A549 (cell line): Measurements from ENCODE around the gene LMNA. TPM values are rescaled to one million over a fixed set of nuclear protein-coding genes. Genes with fewer than 3 reads are reported as not detected.

Experiments
- ATAC-seq, 2 experiments: fragments of 200-7000 bp in 1 of 2; fragments of >200 bp in 1 of 2; cut with Nextera tagmentation in 1 of 2; cut with Tn5 transposase in 1 of 2; 3 replicates each; pipeline versions ENCODE4 v1.8.0 to v1.9.1; 2018 to 2020; ENCODE audit warnings: mild to moderate bottlenecking in 1 of 2, moderate library complexity in 1 of 2
- CTCF ChIA-PET: fragments of 300-600 bp; sonication (Branson Sonifier 250); formaldehyde crosslinking; extraction: SDS; loops from one replicate; lab custom pipeline; 2021; ENCODE audit warnings: antibody characterized with exemption, inconsistent platforms; lab: Yijun Ruan, JAX
- POLR2A ChIA-PET: fragments of 350-600 bp; formaldehyde crosslinking; extraction: SDS; loops from one replicate; lab custom pipeline; 2021; ENCODE audit warnings: antibody characterized with exemption, inconsistent platforms; lab: Yijun Ruan, JAX
- DNase-seq, 2 experiments: peaks; one replicate each; pipeline versions ENCODE4 v3.0.0 to v3.0.0-alpha.2; 2011 to 2016; ENCODE audit warnings: low read depth in 1 of 2, low spot score in 1 of 2
- FAIRE-seq: peaks from 2 replicates; lab custom pipeline; 2011; peaks lifted over from hg19 to GRCh38; lab: Jason Lieb, UNC
- H3K27ac ChIP-seq, 2 experiments: fragments of >200 bp; sonication (Bioruptor Twin); formaldehyde crosslinking; 3 replicates each; pipeline ENCODE4 v1.5.1; 2016 to 2017
- H3K4me1 ChIP-seq: fragments of >200 bp; sonication (Bioruptor Twin); formaldehyde crosslinking; 3 replicates; pipeline ENCODE4 v1.6.1; 2016
- H3K4me2 ChIP-seq: fragments of >200 bp; sonication (Bioruptor Twin); formaldehyde crosslinking; 3 replicates; pipeline ENCODE4 v1.6.1; 2016
- H3K4me3 ChIP-seq: fragments of >200 bp; sonication (Bioruptor Twin); formaldehyde crosslinking; 3 replicates; pipeline ENCODE4 v1.5.1; 2016
- H3K9me3 ChIP-seq: fragments of >200 bp; sonication (Bioruptor Twin); formaldehyde crosslinking; 3 replicates; pipeline ENCODE4 v1.6.1; 2016
- CBX2 ChIP-seq: fragments of 200-600 bp; sonication (generic); IDR thresholded peaks from 2 replicates; pipeline ENCODE4 v1.6.1; 2016; ENCODE audit warnings: low read depth, mild to moderate bottlenecking, borderline replicate concordance
- CBX8 ChIP-seq: fragments of 200-600 bp; sonication (generic); IDR thresholded peaks from 2 replicates; pipeline ENCODE4 v1.6.1; 2016
- EHF ChIP-seq: fragments of 250-450 bp; sonication (Bioruptor Pico); IDR thresholded peaks from 2 replicates; pipeline ENCODE4 v1.5.0; 2020; ENCODE audit warnings: mild to moderate bottlenecking
- EP300 ChIP-seq, 2 experiments: fragments of >200 bp; sonication (Bioruptor Twin); formaldehyde crosslinking; IDR thresholded peaks; 2 replicates in 1 of 2; 3 replicates in 1 of 2; pipeline ENCODE4 v1.6.1; 2016 to 2017
- ESRRA ChIP-seq: fragments of 150-350 bp; IDR thresholded peaks from 2 replicates; pipeline ENCODE4 v1.6.1; 2014; ENCODE audit warnings: mild to moderate bottlenecking, low read length, borderline replicate concordance
- FOSB ChIP-seq: fragments of 250-450 bp; sonication (Bioruptor Pico); IDR thresholded peaks from 2 replicates; pipeline ENCODE4 v1.5.0; 2020; ENCODE audit warnings: mild to moderate bottlenecking, moderate library complexity
- FOSL2 ChIP-seq, 2 experiments: fragments of 450-650 bp in 1 of 2; fragments of >200 bp in 1 of 2; sonication (Bioruptor Twin) in 1 of 2; formaldehyde crosslinking; IDR thresholded peaks; 2 replicates each; pipeline versions ENCODE4 v1.5.0 to v1.6.1; 2016 to 2020; ENCODE audit warnings: mild to moderate bottlenecking in 1 of 2, moderate library complexity in 1 of 2
- HEYL ChIP-seq: fragments of 250-450 bp; sonication (Bioruptor Pico); IDR thresholded peaks from 2 replicates; pipeline ENCODE4 v1.8.0; 2021; ENCODE audit warnings: mild to moderate bottlenecking, moderate library complexity
- HOXA7 ChIP-seq: fragments of 250-450 bp; sonication (Bioruptor Pico); IDR thresholded peaks from 2 replicates; pipeline ENCODE4 v1.5.0; 2020; ENCODE audit warnings: mild to moderate bottlenecking, moderate library complexity
- JUN ChIP-seq, 2 experiments: fragments of >200 bp; sonication (Bioruptor Twin); formaldehyde crosslinking; IDR thresholded peaks; 2 replicates in 1 of 2; 3 replicates in 1 of 2; pipeline ENCODE4 v1.6.1; 2016 to 2017
- KDM1A ChIP-seq: fragments of 200-600 bp; sonication (generic); IDR thresholded peaks from 2 replicates; pipeline ENCODE4 v1.6.1; 2016; ENCODE audit warnings: low read depth, mild to moderate bottlenecking
- KDM5A ChIP-seq: fragments of 200-600 bp; sonication (generic); IDR thresholded peaks from 2 replicates; pipeline ENCODE4 v1.6.1; 2016; ENCODE audit warnings: antibody characterized with exemption, mild to moderate bottlenecking
- NFE2L2 ChIP-seq: fragments of 150-350 bp; conservative IDR thresholded peaks from 2 replicates; pipeline ENCODE4 v1.6.1; 2014; ENCODE audit warnings: low read length
- NR3C1 ChIP-seq: fragments of >200 bp; sonication (Bioruptor Twin); formaldehyde crosslinking; IDR thresholded peaks from 3 replicates; pipeline ENCODE4 v1.6.1; 2017
- POLR2A ChIP-seq: IDR thresholded peaks from 2 replicates; pipeline ENCODE4 v1.6.1; 2012; ENCODE audit warnings: mild to moderate bottlenecking, low read length
- POLR2AphosphoS2 ChIP-seq: conservative IDR thresholded peaks from 2 replicates; pipeline ENCODE4 v1.6.1; 2012; ENCODE audit warnings: low read length, improper control_type of control experiment, inconsistent platforms
- RARB ChIP-seq: fragments of 250-450 bp; sonication (Bioruptor Pico); IDR thresholded peaks from 2 replicates; pipeline ENCODE4 v1.8.0; 2021; ENCODE audit warnings: mild to moderate bottlenecking, moderate library complexity
- RCOR1 ChIP-seq: fragments of 150-350 bp; IDR thresholded peaks from 2 replicates; pipeline ENCODE4 v1.6.1; 2014; ENCODE audit warnings: antibody characterized with exemption, low read length, low read depth
- RFX5 ChIP-seq: fragments of 450-650 bp; IDR thresholded peaks from 2 replicates; pipeline ENCODE4 v1.7.1; 2014; ENCODE audit warnings: antibody characterized with exemption, mild to moderate bottlenecking, moderate library complexity
- ZC3H11A ChIP-seq: fragments of 450-650 bp; IDR thresholded peaks from 2 replicates; pipeline ENCODE4 v1.6.1; 2014; ENCODE audit warnings: antibody characterized with exemption, mild to moderate bottlenecking
- ZSCAN20 ChIP-seq: fragments of 250-450 bp; sonication (Bioruptor Pico); IDR thresholded peaks from 2 replicates; pipeline ENCODE4 v1.8.0; 2022; ENCODE audit warnings: mild to moderate bottlenecking, moderate library complexity
- WGBS: methylation state at CpG from one replicate; pipeline ENCODE4 v1.1.6; 2017; ENCODE audit errors: missing lambda C conversion rate; 5-methylcytosine and 5-hydroxymethylcytosine counted together
- polyA plus RNA-seq, 4 experiments: library from polyadenylated mRNA; depleted of rRNA in 3 of 4; stranded (reverse); fragments of >200 nt; fragmentation: RNase III in 1 of 4; extraction: RNeasy Plus Mini Kit Qiagen cat#74134 plus additional on column Dnase treatment in 1 of 4; gene quantifications; 2 replicates in 3 of 4; 3 replicates in 1 of 4; pipeline ENCODE4 v1.2.3, GENCODE V29; 2011 to 2017
- TF ChIP-seq, protein P1 (sequence below): fragments of >200 bp; sonication (Bioruptor Twin); formaldehyde crosslinking; IDR thresholded peaks from 3 replicates; pipeline ENCODE4 v1.5.1; 2016
- TF ChIP-seq, protein P2 (sequence below): fragments of 450-650 bp; IDR thresholded peaks from 2 replicates; pipeline ENCODE4 v1.6.1; 2014; ENCODE audit warnings: antibody characterized with exemption
- TF ChIP-seq, protein P3 (sequence below): IDR thresholded peaks from 2 replicates; pipeline ENCODE4 v1.6.1; 2012
- TF ChIP-seq, protein P4 (sequence below): fragments of >200 bp; sonication (Bioruptor Twin); formaldehyde crosslinking; IDR thresholded peaks from 2 replicates; pipeline ENCODE4 v1.6.1; 2016

Gene LMNA
- polyA plus RNA-seq, 2 of the 4 experiments (the other 2 are of a cell fraction) = 214 to 286 TPM

DNA sequence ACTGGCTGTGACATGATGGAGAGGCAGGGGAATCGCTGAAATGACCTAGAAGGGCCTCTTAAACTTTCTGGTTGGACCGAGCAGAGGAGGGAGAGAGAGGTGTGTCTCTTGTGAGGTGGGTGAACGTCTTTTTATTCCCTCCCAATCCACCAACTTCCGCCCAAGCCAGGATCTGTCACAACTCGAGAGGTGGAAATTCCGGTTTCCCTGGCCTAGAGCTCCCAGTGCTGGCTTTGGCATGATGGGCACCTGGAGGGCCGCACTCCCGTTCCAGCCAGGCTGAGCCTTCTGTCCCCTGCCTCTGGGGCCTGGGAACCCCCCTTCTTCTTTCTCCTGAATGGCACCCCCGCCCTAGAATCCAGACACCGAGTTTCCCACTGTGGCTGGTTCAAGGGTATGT, 38.9 kb downstream of the LMNA start, which contains the start of gene SEMA4A:
Gene SEMA4A, plus strand, starts transcription at position 224 of the 400 bp plus-strand sequence. CDS start 994 bp downstream, outside the sequence.
- 0 out of 3 replicates have a peak, but pooled peaks cover 4% of the 10 kb centered on the region for H3K4me1 ChIP-seq
- DNase-seq = no peak
- WGBS = 70% methylated on average over 10 of the region's 10 CpGs
- H3K4me3 ChIP-seq = no peak within 1 kb of the TSS
- TF ChIP-seq FOSL2 (IDR thresholded peaks at IDR 0.05) (no peak), FOSL2 (CRISPR knock-in tag; IDR thresholded peaks at IDR 0.05) (no peak), EP300 (IDR thresholded peaks at IDR 0.05) (no peak), EHF (CRISPR knock-in tag) (no peak), RFX5 (no peak), NFE2L2 (no peak), KDM5A (no peak), HOXA7 (CRISPR knock-in tag) (no peak), POLR2A (no peak), CBX2 (no peak), POLR2AphosphoS2 (no peak), ZSCAN20 (CRISPR knock-in tag) (no peak), JUN (IDR thresholded peaks at IDR 0.05) (no peak), NR3C1 (no peak)
- TF ChIP-seq, protein P1, sequence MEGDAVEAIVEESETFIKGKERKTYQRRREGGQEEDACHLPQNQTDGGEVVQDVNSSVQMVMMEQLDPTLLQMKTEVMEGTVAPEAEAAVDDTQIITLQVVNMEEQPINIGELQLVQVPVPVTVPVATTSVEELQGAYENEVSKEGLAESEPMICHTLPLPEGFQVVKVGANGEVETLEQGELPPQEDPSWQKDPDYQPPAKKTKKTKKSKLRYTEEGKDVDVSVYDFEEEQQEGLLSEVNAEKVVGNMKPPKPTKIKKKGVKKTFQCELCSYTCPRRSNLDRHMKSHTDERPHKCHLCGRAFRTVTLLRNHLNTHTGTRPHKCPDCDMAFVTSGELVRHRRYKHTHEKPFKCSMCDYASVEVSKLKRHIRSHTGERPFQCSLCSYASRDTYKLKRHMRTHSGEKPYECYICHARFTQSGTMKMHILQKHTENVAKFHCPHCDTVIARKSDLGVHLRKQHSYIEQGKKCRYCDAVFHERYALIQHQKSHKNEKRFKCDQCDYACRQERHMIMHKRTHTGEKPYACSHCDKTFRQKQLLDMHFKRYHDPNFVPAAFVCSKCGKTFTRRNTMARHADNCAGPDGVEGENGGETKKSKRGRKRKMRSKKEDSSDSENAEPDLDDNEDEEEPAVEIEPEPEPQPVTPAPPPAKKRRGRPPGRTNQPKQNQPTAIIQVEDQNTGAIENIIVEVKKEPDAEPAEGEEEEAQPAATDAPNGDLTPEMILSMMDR = no peak
- TF ChIP-seq, protein P2, sequence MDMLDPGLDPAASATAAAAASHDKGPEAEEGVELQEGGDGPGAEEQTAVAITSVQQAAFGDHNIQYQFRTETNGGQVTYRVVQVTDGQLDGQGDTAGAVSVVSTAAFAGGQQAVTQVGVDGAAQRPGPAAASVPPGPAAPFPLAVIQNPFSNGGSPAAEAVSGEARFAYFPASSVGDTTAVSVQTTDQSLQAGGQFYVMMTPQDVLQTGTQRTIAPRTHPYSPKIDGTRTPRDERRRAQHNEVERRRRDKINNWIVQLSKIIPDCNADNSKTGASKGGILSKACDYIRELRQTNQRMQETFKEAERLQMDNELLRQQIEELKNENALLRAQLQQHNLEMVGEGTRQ = no peak
- FAIRE-seq = no peak
- POLR2A ChIA-PET = no interaction called here
- H3K4me2 ChIP-seq = no peak within 1 kb of the TSS
- no peak within 1 kb of the TSS for H3K27ac ChIP-seq
- no peak for ATAC-seq
- no peaks in the 10 kb centered on the region for H3K9me3 ChIP-seq
- CTCF ChIA-PET = interaction anchor here (0.8 to 54.8 kb wide), 5 partner anchors 11 to 76 kb away, joined by 3 to 2239 read pairs (median 10); partner anchors contain the start of genes BGLAP and MEX3A

DNA sequence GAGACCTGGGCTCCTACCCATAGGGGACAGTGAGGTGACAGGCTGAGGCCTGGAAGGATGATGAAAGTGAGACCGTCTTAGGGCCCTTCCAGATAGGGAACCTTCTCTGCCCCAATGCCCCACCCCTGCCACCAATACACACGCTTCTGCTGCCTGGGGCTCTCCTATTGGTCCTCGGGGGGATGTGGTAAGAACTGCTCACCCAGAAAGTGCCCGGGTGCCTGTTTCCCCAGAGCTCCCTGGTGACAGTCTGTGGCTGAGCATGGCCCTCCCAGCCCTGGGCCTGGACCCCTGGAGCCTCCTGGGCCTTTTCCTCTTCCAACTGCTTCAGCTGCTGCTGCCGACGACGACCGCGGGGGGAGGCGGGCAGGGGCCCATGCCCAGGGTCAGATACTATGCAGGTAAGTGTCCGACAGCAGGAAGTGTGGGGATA, 39.8 kb downstream of the LMNA start:
- Histone ChIP-seq H3K27ac (no peak overlapping the region), H3K4me1 (0 out of 3 replicates have a peak, but pooled peaks cover 4% of the 10 kb centered on the region), H3K4me2 (no peak overlapping the region), H3K4me3 (no peak overlapping the region), H3K9me3 (no peaks in the 10 kb centered on the region)
- DNase-seq (no peak), ATAC-seq (no peak), FAIRE-seq (no peak)
- TF ChIP-seq POLR2A (no peak), ESRRA (no peak), FOSB (CRISPR knock-in tag) (no peak), ZC3H11A (no peak), KDM1A (no peak), HEYL (CRISPR knock-in tag) (no peak), RARB (no peak), CBX8 (no peak), JUN (IDR thresholded peaks at IDR 0.05) (no peak), RCOR1 (no peak)
- TF ChIP-seq, protein P3, sequence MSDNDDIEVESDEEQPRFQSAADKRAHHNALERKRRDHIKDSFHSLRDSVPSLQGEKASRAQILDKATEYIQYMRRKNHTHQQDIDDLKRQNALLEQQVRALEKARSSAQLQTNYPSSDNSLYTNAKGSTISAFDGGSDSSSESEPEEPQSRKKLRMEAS = no peak
- TF ChIP-seq, protein P4, sequence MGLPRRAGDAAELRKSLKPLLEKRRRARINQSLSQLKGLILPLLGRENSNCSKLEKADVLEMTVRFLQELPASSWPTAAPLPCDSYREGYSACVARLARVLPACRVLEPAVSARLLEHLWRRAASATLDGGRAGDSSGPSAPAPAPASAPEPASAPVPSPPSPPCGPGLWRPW = no peak
- ChIA-PET POLR2A (interaction anchor here (1.6 kb wide), 1 partner anchor 59 kb away, joined by 3 read pairs; the partner anchor contains the start of gene PMF1), CTCF (interaction anchor here (0.8 to 54.8 kb wide), 7 partner anchors 9 to 75 kb away, joined by 3 to 2239 read pairs (median 10); partner anchors contain the start of genes BGLAP and MEX3A)
- WGBS = 83% methylated on average over 11 of the region's 11 CpGs
